ENCODE data around the gene STX19. TPM values are rescaled to one million over a fixed set of nuclear protein-coding genes. Genes with fewer than 3 reads are reported as not detected.

The STX19 gene
- not detected for total RNA-seq
- long read RNA-seq, donor 1, result 0 reads
- long read RNA-seq, donor 2, result 0 reads

GRCh38 chr3:94028093-94028837 is at the start of gene STX19:
STX19 (minus strand) TSS chr3:94028597; CDS start chr3:94015269, 13,328 bp downstream.
- no peak for DNase-seq (ENCODE audit: low spot score)
- intact Hi-C loops (cut with DNase I), result no loop called here

- intact Hi-C loops (cut with DNase I), result no loop called here
- DNase-seq (ENCODE audit: low spot score), result no peak
Measured at GRCh38 chr3:94076055-94076454, 47.7 kb upstream of the STX19 start.

- intact Hi-C loops (cut with DNase I), result loop anchor here in 1 of 2 donors (5.0 kb wide), 1 partner anchor 64 kb away; no protein-coding TSS in a partner anchor
- no peak for DNase-seq (ENCODE audit: low spot score)
Measured at GRCh38 chr3:94071713-94072284, 43.4 kb upstream of the STX19 start.

GRCh38 chr3:94070341-94070911 is 42.0 kb upstream of the STX19 start:
- intact Hi-C loops (cut with DNase I), result loop anchor here in 1 of 2 donors (5.0 kb wide), 1 partner anchor 63 kb away; no protein-coding TSS in a partner anchor
- DNase-seq (ENCODE audit: low spot score), result no peak

- DNase-seq (ENCODE audit: low spot score), result no peak
- intact Hi-C loops (cut with DNase I), result loop anchor here in 1 of 2 donors (10.0 kb wide), 1 partner anchor 85 kb away; the partner anchor contains the start of gene ARL13B
Measured at GRCh38 chr3:94069194-94069813, 40.9 kb upstream of the STX19 start.

- no peak for DNase-seq (ENCODE audit: low spot score)
- intact Hi-C loops (cut with DNase I), result loop anchor here in 1 of 2 donors (10.0 kb wide), 1 partner anchor 82 kb away; the partner anchor contains the start of gene ARL13B
Measured at GRCh38 chr3:94066506-94067500, 38.4 kb upstream of the STX19 start.

- intact Hi-C loops (cut with DNase I), result loop anchor here in 1 of 2 donors (10.0 kb wide), 1 partner anchor 81 kb away; the partner anchor contains the start of gene ARL13B
- DNase-seq (ENCODE audit: low spot score), result no peak
Measured at GRCh38 chr3:94065819-94066480, 37.6 kb upstream of the STX19 start.

GRCh38 chr3:94065122-94065521 is 36.7 kb upstream of the STX19 start:
- intact Hi-C loops (cut with DNase I), result loop anchor here in 1 of 2 donors (10.0 kb wide), 1 partner anchor 80 kb away; the partner anchor contains the start of gene ARL13B
- DNase-seq (ENCODE audit: low spot score), result no peak

- intact Hi-C loops (cut with DNase I), result loop anchor here in 1 of 2 donors (10.0 kb wide), 1 partner anchor 80 kb away; the partner anchor contains the start of gene ARL13B
- no peak for DNase-seq (ENCODE audit: low spot score)
Measured at GRCh38 chr3:94064243-94064860, 36.0 kb upstream of the STX19 start.

GRCh38 chr3:94063496-94064119 is 35.2 kb upstream of the STX19 start:
- no peak for DNase-seq (ENCODE audit: low spot score)
- intact Hi-C loops (cut with DNase I), result loop anchor here in 1 of 2 donors (10.0 kb wide), 1 partner anchor 79 kb away; the partner anchor contains the start of gene ARL13B

GRCh38 chr3:94062513-94063404 is 34.4 kb upstream of the STX19 start, which contains the start of the genes DHFR2 and NSUN3:
DHFR2 (minus strand) TSS chr3:94062916; CDS start chr3:94061511, 1,405 bp downstream.
NSUN3 (plus strand) TSS chr3:94063061; CDS start chr3:94063127, 66 bp downstream.
- intact Hi-C loops (cut with DNase I), result loop anchor here in 1 of 2 donors (10.0 kb wide), 1 partner anchor 78 kb away; the partner anchor contains the start of gene ARL13B
- peak; percentile 97 for DNase-seq (ENCODE audit: low spot score)

GRCh38 chr3:94061297-94061696 is 32.9 kb upstream of the STX19 start:
- intact Hi-C loops (cut with DNase I), result loop anchor here in 1 of 2 donors (10.0 kb wide), 1 partner anchor 76 kb away; the partner anchor contains the start of gene ARL13B
- peak; percentile 70 for DNase-seq (ENCODE audit: low spot score)

GRCh38 chr3:94050546-94050945 is 22.1 kb upstream of the STX19 start:
- intact Hi-C loops (cut with DNase I), result no loop called here
- DNase-seq (ENCODE audit: low spot score), result no peak

GRCh38 chr3:94049267-94049666 is 20.9 kb upstream of the STX19 start:
- intact Hi-C loops (cut with DNase I), result no loop called here
- DNase-seq (ENCODE audit: low spot score), result no peak

- DNase-seq (ENCODE audit: low spot score), result no peak
- intact Hi-C loops (cut with DNase I), result no loop called here
Measured at GRCh38 chr3:94046533-94046932, 18.1 kb upstream of the STX19 start.

All from posterior vena cava (tissue), 2 donors.